HepG2 (cell line): ENCODE results near the gene SEMA4C. TPM values are rescaled to one million over a fixed set of nuclear protein-coding genes. Genes with fewer than 3 reads are reported as not detected.
"Not testable (repeated sequence)": the region's sequence is repeated elsewhere in the genome, so short reads cannot be mapped to it uniquely, and the experiment has no call there.

Experiments used
- ATAC-seq: fragments of 200-7000 bp; cut with Tn5 transposase; 3 replicates; pipeline ENCODE4 v1.9.1; 2020; ENCODE audit warnings: mild to moderate bottlenecking, moderate library complexity
- BruUV-seq: library from RNA; stranded (reverse); fragments of 400-500 nt; replicated peaks from 2 replicates; lab custom pipeline; 2021; lab: Mats Ljungman, UMichigan
- CTCF ChIA-PET: fragments of 300-600 bp; formaldehyde crosslinking; extraction: SDS; loops from one replicate; lab custom pipeline; 2021; ENCODE audit warnings: low total read pairs, inconsistent platforms, low intra/inter-chr PET ratio; lab: Yijun Ruan, JAX
- POLR2A ChIA-PET: fragments of 350-600 bp; sonication (Branson Sonifier 250); formaldehyde crosslinking; loops from one replicate; lab custom pipeline; 2020; ENCODE audit warnings: antibody characterized with exemption, inconsistent platforms; lab: Yijun Ruan, JAX
- DNase-seq: peaks from one replicate; pipeline ENCODE4 v3.0.0-alpha.2; 2015; ENCODE audit warnings: low spot score
- FAIRE-seq: peaks from 3 replicates; lab custom pipeline; 2011; peaks lifted over from hg19 to GRCh38; lab: Jason Lieb, UNC
- H2AFZ ChIP-seq: one replicate; pipeline ENCODE4 v1.6.1; 2011; ENCODE audit warnings: low read length, inconsistent platforms
- H3K27ac ChIP-seq: fragments of 300-600 bp; 3 replicates; pipeline ENCODE4 v1.8.0; 2011; ENCODE audit warnings: mixed run types, mild to moderate bottlenecking, mixed read lengths, low read length, inconsistent platforms; ENCODE audit not compliant: insufficient read depth; ENCODE audit errors: extremely low read length
- H3K27me3 ChIP-seq, 2 experiments: fragments of 200-600 bp in 1 of 2; 2 replicates in 1 of 2; 3 replicates in 1 of 2; pipeline versions ENCODE4 v1.6.0 to v1.8.0; 2011; ENCODE audit warnings: low read length in 2 of 2, mild to moderate bottlenecking in 2 of 2, moderate library complexity in 2 of 2, inconsistent platforms in 1 of 2; ENCODE audit not compliant: insufficient read depth in 2 of 2, control insufficient read depth in 1 of 2
- H3K36me3 ChIP-seq, 2 experiments: fragments of 200-600 bp in 1 of 2; replicated peaks in 1 of 2; 2 replicates in 1 of 2; 3 replicates in 1 of 2; pipeline versions ENCODE4 v1.5.1 to v1.8.0; 2011; ENCODE audit warnings: low read length in 2 of 2, inconsistent platforms in 1 of 2; ENCODE audit not compliant: insufficient read depth in 2 of 2, control insufficient read depth in 1 of 2
- H3K4me1 ChIP-seq: 2 replicates; pipeline ENCODE4 v1.5.1; 2012; ENCODE audit warnings: low read length, inconsistent platforms; ENCODE audit not compliant: insufficient read depth
- H3K4me2 ChIP-seq: 2 replicates; pipeline ENCODE4 v1.6.0; 2011; ENCODE audit warnings: low read depth, low read length, inconsistent platforms
- H3K4me3 ChIP-seq, 3 experiments: fragments of 200-600 bp in 1 of 3; sonication (generic), shearing (Covaris generic) in 1 of 3; replicated peaks in 1 of 3; 2 replicates each; pipeline ENCODE4 v1.5.1; 2011 to 2016; ENCODE audit warnings: low read length in 3 of 3, inconsistent platforms in 2 of 3, low read depth in 2 of 3, mild to moderate bottlenecking in 2 of 3, control low read depth in 1 of 3, mixed read lengths in 1 of 3; ENCODE audit not compliant: insufficient read depth in 1 of 3
- H3K79me2 ChIP-seq: one replicate; pipeline ENCODE4 v1.6.1; 2011; ENCODE audit warnings: low read length, inconsistent platforms; ENCODE audit not compliant: insufficient read depth
- H3K9ac ChIP-seq: 2 replicates; pipeline ENCODE4 v1.6.0; 2011; ENCODE audit warnings: mild to moderate bottlenecking, low read depth, low read length, inconsistent platforms; ENCODE audit not compliant: insufficient read depth
- H3K9me3 ChIP-seq: 2 replicates; pipeline ENCODE4 v1.5.1; 2012; ENCODE audit warnings: mild to moderate bottlenecking, low read length
- H4K20me1 ChIP-seq: 2 replicates; pipeline ENCODE4 v1.6.0; 2011; ENCODE audit warnings: inconsistent platforms, mild to moderate bottlenecking, low read length, moderate library complexity; ENCODE audit not compliant: insufficient read depth
- AGO2 ChIP-seq: fragments of 200-400 bp; formaldehyde crosslinking; optimal IDR thresholded peaks from 2 replicates; pipeline ENCODE3; 2017; ENCODE audit warnings: mild to moderate bottlenecking, low read depth, low read length, moderate library complexity
- CAMTA2 ChIP-seq: sonication (generic); formaldehyde crosslinking; IDR thresholded peaks from 2 replicates; pipeline ENCODE4 v1.4.0; 2020; ENCODE audit warnings: mild to moderate bottlenecking, missing genetic modification reagents, borderline replicate concordance
- DZIP1 ChIP-seq: sonication (generic); formaldehyde crosslinking; IDR thresholded peaks from 2 replicates; pipeline ENCODE4 v1.5.0; 2020; ENCODE audit warnings: mild to moderate bottlenecking, missing genetic modification reagents
- HNRNPL ChIP-seq: fragments of 200-400 bp; formaldehyde crosslinking; IDR thresholded peaks from 2 replicates; pipeline ENCODE4 v1.6.1; 2017; ENCODE audit warnings: mild to moderate bottlenecking, low read depth, low read length
- MIER2 ChIP-seq: IDR thresholded peaks from 2 replicates; pipeline ENCODE4 v1.6.1; 2016; ENCODE audit warnings: missing biosample characterization, missing genetic modification reagents
- MTA1 ChIP-seq: sonication (generic); formaldehyde crosslinking; IDR thresholded peaks from 2 replicates; pipeline ENCODE4 v1.4.0; 2020; ENCODE audit warnings: missing genetic modification reagents, mild to moderate bottlenecking, borderline replicate concordance
- RBFOX2 ChIP-seq: fragments of 200-400 bp; formaldehyde crosslinking; IDR thresholded peaks from 2 replicates; pipeline ENCODE4 v1.6.1; 2017; ENCODE audit warnings: low read depth, mild to moderate bottlenecking, low read length
- RBM22 ChIP-seq: fragments of 200-400 bp; formaldehyde crosslinking; optimal IDR thresholded peaks from 2 replicates; pipeline ENCODE3; 2017; ENCODE audit warnings: mild to moderate bottlenecking, low read length, moderate library complexity
- TMF1 ChIP-seq: sonication (generic); formaldehyde crosslinking; IDR thresholded peaks from 2 replicates; pipeline ENCODE4 v1.8.1; 2022; ENCODE audit warnings: low read depth, missing genetic modification reagents
- WGBS: methylation state at CpG from one replicate; pipeline ENCODE4 v1.1.6; 2017; ENCODE audit warnings: low lambda C conversion rate; 5-methylcytosine and 5-hydroxymethylcytosine counted together
- in situ Hi-C: cut with HindIII; loops from 2 replicates; pipeline ENCODE4 v1.10.0; 2017; ENCODE audit warnings: low pct_unique_long_range_greater_than_20kb; ENCODE audit not compliant: extremely low pct_ligation_motif_present
- intact Hi-C: fragments of 100-400 bp; cut with micrococcal nuclease; formaldehyde crosslinking; loops from one replicate; pipeline ENCODE4 v1.10.0; 2022; ENCODE audit not compliant: unreplicated experiment
- polyA plus RNA-seq, 8 experiments: library from polyadenylated mRNA; depleted of rRNA in 3 of 8; stranded (reverse) in 7 of 8; unstranded in 1 of 8; fragments of >200 nt; fragmentation: Illumina TruSeq in 4 of 8; extraction: Trizol in 4 of 8; gene quantifications; 2 replicates each; pipeline versions ENCODE4 v1.2.1 to v1.2.3, GENCODE V29; 2011 to 2016; ENCODE audit warnings: low read depth in 4 of 8, missing spikeins in 1 of 8, mixed read lengths in 1 of 8; ENCODE audit not compliant: insufficient read depth in 1 of 8
- total RNA-seq, 5 experiments: library from RNA; depleted of rRNA; stranded (reverse); fragments of >200 nt; fragmentation: Illumina TruSeq; extraction: Trizol; gene quantifications; 2 replicates each; pipeline ENCODE4 v1.2.3, GENCODE V29; 2016; ENCODE audit warnings: low read depth in 1 of 5

Gene SEMA4C
- total and polyA plus RNA-seq, 2 of the 13 experiments (the other 11 are each of a cell fraction or from before 2014, with no cell fraction given) = 25.9 to 46.6 TPM

GRCh38 chr2:96863575-96864342 is 6.1 kb downstream of the SEMA4C start:
- WGBS = 96% methylated on average over 16 of the region's 19 CpGs
- FAIRE-seq = no peak
- Histone ChIP-seq H3K4me2 (no peak overlapping the region), H3K9ac (no peak overlapping the region), H3K4me1 (peaks cover 48% of the 10 kb centered on the region)
- peak; percentile 41; the same call in 1 of the 2 replicates for TF ChIP-seq RBFOX2
- no peak for TF ChIP-seq MIER2
- peak; percentile 71; the same call in 1 of the 2 replicates for TF ChIP-seq HNRNPL
- TF ChIP-seq TMF1 (CRISPR knock-in tag) = no peak
- TF ChIP-seq AGO2 = peak; percentile 66
- peak; percentile 23; the same call in 1 of the 2 replicates for TF ChIP-seq MTA1 (CRISPR knock-in tag)
- TF ChIP-seq RBM22 = peak; percentile 53
- TF ChIP-seq, all 625 proteins: peak for 5
- Histone ChIP-seq H3K9me3 (no peaks in the 10 kb centered on the region), H4K20me1 (no peaks in the 10 kb centered on the region), H3K4me3 (no peak overlapping the region), H3K27me3 (no peaks in the 10 kb centered on the region), H3K36me3 (peaks cover 44 to 66% of the 10 kb centered on the region in 2 experiments), H3K27ac (peak overlapping the region; percentile 35), H2AFZ (no peak overlapping the region), H3K79me2 (peaks cover 23% of the 10 kb centered on the region)
- no peak for ATAC-seq
- no TSS peak for BruUV-seq
- intact Hi-C loops (no loop called here), in situ Hi-C loops (no loop called here)
- ChIA-PET POLR2A (interaction anchor here (0.7 to 3.3 kb wide), 4 partner anchors 45 to 598 kb away, joined by 3 to 14 read pairs (median 3); partner anchors contain the start of gene CIAO1), CTCF (no interaction called here)
- no peak for DNase-seq

GRCh38 chr2:96863056-96863455 is 6.8 kb downstream of the SEMA4C start:
- intact Hi-C loops, CTCF ChIA-PET, DNase-seq: not testable (repeated sequence)

More at GRCh38 chr2:96863056-96863455, 6.8 kb downstream of the SEMA4C start:
- H4K20me1 ChIP-seq, BruUV-seq, H3K27me3 ChIP-seq, H3K4me3 ChIP-seq, FAIRE-seq, ATAC-seq, H3K9ac ChIP-seq, in situ Hi-C loops, H3K9me3 ChIP-seq, H3K4me2 ChIP-seq, H2AFZ ChIP-seq: not testable (repeated sequence)
- Histone ChIP-seq H3K36me3 (peaks cover 44 to 66% of the 10 kb centered on the region in 2 experiments), H3K4me1 (peaks cover 53% of the 10 kb centered on the region), H3K79me2 (peaks cover 18% of the 10 kb centered on the region), H3K27ac (peak overlapping the region; percentile 35)
- WGBS = 96% methylated on average over 4 of the region's 4 CpGs
- POLR2A ChIA-PET = interaction anchor here (0.7 to 3.3 kb wide), 6 partner anchors 8 to 597 kb away, joined by 3 to 14 read pairs (median 4); partner anchors contain the start of genes CIAO1 and CNNM4
- TF ChIP-seq CAMTA2 (CRISPR knock-in tag) (0 out of 2 replicates have a peak, but pooled peaks have one; percentile 4), DZIP1 (CRISPR knock-in tag) (0 out of 2 replicates have a peak, but pooled peaks have one; percentile 48)
